Stimulated activated CD8-positive, alpha-beta memory T cell treated with anti-CD3 and anti-CD28 coated beads, Interleukin-12 subunit alpha, Interleukin-12 subunit beta, amount 100 ng/mL, for 4 hours (primary cell): ENCODE data around the gene PIGZ.

ENCODE experiments used
- DNase-seq: peaks from one replicate; pipeline ENCODE4 v3.0.0-alpha.2; 2020; ENCODE audit warnings: low read depth

The PIGZ gene

GRCh38 chr3:197001972-197002700 lies 33.5 kb upstream of the PIGZ start:
- DNase-seq: no peak

- no peak for DNase-seq
Observed at GRCh38 chr3:197001106-197001971, 32.7 kb upstream of the PIGZ start.

- no peak for DNase-seq
Observed at GRCh38 chr3:197000211-197000610, 31.6 kb upstream of the PIGZ start.

GRCh38 chr3:196998966-196999760 lies 30.5 kb upstream of the PIGZ start:
- no peak for DNase-seq

- DNase-seq: no peak
Observed at GRCh38 chr3:196997311-196997710, 28.7 kb upstream of the PIGZ start.

DNA sequence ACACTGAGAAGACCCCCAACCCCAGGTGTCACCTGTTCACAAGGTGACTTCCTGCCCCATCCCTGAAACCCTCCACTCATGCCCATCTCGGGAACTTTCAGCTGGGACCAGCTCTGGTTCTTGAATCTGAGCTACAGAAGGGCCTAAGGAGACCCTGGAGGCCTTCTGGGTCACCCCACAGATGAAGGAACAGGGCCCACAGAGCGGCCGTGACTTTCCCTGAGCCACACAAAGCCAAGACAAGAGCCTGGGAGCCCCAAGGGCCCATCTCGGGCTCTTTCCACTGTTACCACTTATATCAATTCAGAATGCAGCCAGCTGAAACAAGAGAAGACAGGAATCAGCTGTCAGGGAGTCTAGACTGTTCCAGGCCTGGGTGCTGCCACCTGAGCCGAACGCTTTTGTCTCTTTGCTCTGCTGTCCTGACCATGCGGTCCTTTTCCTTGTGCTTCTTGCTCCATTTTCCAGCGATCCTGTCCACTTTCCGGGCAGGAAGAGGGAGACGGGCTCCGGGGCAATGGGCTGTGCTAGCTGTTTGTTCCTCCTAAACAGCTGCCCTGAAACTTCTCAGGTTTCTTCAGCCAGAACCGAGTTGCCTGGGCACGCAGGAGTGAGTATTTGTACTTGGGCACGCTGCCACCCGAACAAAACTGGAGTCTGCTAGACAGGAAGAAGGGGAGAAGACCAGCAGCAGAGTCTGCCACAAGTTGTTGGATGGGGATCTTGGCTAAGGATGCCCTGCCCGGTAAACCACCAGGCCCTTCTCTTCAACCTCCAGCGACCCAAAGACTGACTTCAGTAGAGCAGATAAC lies 28.0 kb upstream of the PIGZ start:
- DNase-seq: no peak

DNA sequence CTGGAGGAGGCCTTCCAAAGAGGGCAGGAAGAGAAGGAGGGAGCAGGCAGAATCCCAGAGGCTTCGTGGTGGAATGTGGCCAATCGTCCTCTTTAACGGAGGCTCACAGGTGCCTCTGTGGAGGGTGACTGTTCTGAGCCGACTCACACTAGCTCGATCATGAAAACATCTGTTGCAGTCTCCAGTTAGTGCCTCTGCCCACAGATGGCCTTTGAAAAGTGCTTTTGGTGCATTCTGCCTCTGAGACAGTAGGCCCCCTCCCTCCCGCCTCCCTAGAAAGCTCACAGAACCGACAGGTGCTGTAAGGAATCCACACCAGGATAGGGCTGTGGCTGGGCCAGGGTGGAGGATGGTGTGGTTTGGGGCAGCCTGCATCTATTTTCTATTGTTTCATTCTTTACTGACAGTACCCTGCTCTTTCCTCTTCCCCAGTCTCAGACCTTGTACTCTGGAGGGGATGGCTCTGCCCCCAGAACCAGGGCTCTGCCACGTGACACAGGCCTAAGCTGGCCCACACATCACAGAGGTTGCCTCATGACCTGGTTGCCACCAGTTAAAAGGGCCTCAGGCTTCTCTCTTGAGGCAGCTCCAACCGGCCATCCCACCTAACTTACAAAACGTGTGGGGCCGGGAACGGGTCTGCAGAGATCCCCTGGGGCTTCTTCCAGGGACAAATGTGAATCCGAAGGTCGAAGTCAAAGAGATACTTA lies 27.2 kb upstream of the PIGZ start:
- DNase-seq: no peak

DNA sequence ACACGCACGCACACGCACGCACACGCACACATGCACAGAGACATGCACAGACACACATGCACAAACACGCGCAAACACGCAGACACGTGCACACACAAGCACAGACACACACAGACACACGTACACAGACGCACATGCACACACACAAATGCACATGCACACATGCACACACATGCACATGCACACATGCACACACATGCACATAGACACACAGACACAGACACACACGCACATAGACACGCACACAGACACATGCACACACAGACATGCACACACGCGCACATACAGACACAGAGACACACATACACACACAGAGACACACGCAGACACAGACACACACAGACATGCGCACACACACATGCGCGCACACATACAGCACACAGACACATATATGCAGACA lies 26.4 kb upstream of the PIGZ start:
- no peak for DNase-seq

GRCh38 chr3:196994056-196994455 lies 25.4 kb upstream of the PIGZ start:
- DNase-seq: no peak

GRCh38 chr3:196992461-196993065 lies 23.9 kb upstream of the PIGZ start:
- no peak for DNase-seq

GRCh38 chr3:196991581-196992460 lies 23.2 kb upstream of the PIGZ start:
- no peak for DNase-seq

- no peak for DNase-seq
Observed at GRCh38 chr3:196990601-196991007, 22.0 kb upstream of the PIGZ start.

DNA sequence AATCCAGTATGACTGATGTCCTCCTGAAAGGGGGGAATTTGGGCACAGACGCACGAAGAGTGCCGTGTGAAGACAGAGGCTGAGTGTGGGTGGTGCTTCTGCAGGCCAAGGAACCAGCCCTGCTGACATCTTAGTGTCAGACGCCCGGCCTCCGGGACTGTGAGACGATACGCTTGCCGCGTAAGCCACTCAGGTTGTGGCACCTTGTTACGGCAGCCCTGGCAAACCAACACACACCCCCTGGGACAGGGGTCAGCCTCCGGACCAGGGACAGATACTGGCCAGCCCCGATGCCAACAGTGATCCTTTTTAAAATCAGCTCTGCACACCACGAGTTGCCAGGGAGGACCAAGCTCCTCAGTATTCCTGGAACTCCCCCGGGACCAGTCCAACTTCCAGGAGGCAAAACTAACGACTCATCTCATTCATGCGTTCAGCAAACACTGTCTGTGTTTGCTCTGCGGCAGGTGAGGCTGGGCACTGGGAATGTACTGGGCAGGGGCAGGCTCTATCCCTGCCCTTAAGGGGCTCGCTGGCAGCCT lies 21.2 kb upstream of the PIGZ start:
- no peak for DNase-seq

- no peak for DNase-seq
Observed at GRCh38 chr3:196988241-196989029, 19.8 kb upstream of the PIGZ start.

DNA sequence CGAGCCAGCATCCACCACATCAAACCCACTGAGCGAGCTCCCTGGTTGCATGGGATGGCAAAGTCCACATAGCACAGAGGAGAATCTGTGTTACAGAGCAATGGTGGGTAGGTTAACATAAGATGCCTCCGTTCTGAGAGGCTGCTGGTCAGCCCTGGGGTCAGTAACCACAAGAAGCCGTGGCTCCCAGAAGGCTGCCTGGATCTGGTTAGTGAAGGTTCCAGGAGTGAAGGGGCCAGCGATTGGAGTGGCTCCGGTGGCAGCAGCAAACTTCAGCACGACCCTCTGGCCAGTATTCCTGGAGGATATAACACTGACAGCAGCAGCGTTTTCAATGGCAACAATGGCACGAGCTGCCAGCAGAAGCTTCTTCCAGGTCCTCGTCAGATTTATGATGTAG lies 18.4 kb upstream of the PIGZ start:
- no peak for DNase-seq

GRCh38 chr3:196985954-196986885 lies 17.6 kb upstream of the PIGZ start:
- no peak for DNase-seq

- DNase-seq: no peak
Observed at GRCh38 chr3:196985298-196985697, 16.7 kb upstream of the PIGZ start.
